HFF-Myc (cell line): ENCODE results near the gene NINJ2.

Experiments used
- DNase-seq: peaks from one replicate; pipeline ENCODE4 v3.0.0-alpha.2; 2011; ENCODE audit warnings: low read depth; ENCODE audit errors: extremely low read depth
- H3K4me3 ChIP-seq: replicated peaks from 2 replicates; pipeline ENCODE4 v1.5.1; 2011; ENCODE audit warnings: low read depth, mild to moderate bottlenecking, control low read depth, low read length
- TF ChIP-seq, protein P1 (sequence below): IDR thresholded peaks from 2 replicates; pipeline ENCODE4 v1.5.1; 2012; ENCODE audit warnings: mild to moderate bottlenecking, low read depth, low read length, control low read depth; ENCODE audit errors: missing control alignments

Gene NINJ2

DNA sequence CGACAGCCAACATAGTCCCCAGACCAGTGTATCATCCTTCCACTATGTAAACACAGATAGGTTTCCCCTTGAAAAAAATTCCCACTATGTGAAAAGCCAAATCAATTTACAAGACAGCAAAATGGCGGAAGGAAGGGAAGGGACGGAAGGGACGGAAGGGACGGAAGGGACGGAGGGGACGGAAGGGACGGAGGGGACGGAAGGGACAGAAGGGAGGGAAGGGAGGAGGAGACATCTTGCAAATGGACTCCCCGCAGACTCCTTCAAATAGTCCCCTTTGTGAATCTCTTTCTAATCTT, 75.3 kb downstream of the NINJ2 start:
- no peak for DNase-seq
- TF ChIP-seq, protein P1, sequence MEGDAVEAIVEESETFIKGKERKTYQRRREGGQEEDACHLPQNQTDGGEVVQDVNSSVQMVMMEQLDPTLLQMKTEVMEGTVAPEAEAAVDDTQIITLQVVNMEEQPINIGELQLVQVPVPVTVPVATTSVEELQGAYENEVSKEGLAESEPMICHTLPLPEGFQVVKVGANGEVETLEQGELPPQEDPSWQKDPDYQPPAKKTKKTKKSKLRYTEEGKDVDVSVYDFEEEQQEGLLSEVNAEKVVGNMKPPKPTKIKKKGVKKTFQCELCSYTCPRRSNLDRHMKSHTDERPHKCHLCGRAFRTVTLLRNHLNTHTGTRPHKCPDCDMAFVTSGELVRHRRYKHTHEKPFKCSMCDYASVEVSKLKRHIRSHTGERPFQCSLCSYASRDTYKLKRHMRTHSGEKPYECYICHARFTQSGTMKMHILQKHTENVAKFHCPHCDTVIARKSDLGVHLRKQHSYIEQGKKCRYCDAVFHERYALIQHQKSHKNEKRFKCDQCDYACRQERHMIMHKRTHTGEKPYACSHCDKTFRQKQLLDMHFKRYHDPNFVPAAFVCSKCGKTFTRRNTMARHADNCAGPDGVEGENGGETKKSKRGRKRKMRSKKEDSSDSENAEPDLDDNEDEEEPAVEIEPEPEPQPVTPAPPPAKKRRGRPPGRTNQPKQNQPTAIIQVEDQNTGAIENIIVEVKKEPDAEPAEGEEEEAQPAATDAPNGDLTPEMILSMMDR: no peak
- no peak overlapping the region for H3K4me3 ChIP-seq

DNA sequence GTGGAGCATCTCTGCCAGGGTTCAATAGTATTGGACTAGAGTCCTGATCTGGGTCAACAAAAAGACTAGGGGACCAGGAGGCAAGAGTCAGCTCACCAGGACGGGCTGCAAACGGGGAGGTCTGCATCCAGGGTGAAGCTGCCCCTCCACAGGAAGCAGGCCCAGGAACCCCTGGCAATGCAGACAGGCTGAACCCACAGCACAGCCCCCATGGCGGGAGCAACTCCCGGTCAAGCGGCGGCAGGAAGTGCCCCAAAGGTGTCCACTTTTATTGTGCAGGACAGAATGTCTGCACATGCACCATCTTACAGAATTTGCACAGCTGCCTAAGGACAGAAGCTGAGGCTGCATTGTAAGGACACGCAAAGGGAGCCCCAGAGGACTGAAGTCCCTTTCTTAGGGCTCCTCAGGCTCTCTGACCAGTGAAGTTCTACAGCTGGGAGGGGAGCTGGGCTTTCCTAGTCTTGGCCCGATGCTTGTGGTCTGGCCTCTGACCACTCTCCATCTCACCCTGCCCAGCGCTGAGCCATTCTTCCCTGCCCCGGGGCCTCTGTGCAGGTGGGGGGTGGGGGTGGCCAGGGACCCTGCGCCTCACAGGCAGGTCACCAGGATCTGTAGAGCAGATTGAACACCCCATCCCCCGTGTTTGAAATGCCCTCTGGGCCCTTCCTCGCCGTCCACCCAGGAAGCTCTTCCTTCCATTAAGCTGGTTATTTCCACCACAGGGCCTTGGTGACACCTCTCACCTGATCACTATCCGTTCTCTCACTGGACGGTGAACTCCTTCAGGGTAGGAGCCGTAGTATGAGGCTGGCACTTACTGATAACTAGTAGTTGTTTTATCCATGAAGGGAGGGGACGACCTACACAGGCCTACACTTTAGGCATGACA, 75.9 kb downstream of the NINJ2 start:
- TF ChIP-seq, protein P1: no peak
- DNase-seq: no peak

DNA sequence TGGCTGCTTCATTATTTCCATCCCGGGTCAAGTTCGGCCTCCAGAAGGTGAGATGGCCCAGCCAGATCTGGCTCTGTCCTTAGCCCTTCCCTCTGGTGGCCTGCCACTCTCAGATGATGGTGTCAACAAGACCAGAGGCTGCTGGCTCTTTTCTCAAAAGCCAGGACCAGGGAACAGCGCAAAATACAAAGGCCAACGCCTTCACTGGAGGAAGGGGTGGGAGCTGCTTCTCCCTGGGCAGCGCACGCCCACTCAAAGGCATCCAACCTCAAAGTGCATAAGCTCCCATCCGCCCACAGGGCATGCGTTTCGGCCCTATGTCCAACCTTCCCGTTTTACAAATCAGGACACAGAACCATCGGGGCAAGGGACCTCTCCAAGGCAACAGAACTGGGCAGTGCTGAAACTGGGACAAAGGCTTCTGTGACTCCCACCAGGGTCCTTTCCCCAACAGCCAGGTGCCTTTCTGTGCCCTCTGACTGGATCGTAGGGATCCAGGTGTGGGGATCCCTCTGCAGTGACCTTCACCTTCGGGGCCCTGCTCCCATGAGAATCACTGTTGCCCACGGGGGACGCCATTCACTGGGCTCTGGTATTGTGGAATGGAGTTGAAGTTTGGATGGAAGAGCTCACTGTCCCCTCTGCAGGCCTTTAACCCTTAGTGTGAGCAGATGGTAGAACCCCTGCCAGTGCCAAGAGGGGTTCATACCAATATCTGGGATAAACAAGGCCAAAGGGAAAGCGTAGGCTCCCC, 76.8 kb downstream of the NINJ2 start:
- DNase-seq: no peak
- no peak overlapping the region for H3K4me3 ChIP-seq
- TF ChIP-seq, protein P1: no peak

More for the DNA sequence above, 75.9 kb downstream of the NINJ2 start:
- no peak overlapping the region for H3K4me3 ChIP-seq

DNA sequence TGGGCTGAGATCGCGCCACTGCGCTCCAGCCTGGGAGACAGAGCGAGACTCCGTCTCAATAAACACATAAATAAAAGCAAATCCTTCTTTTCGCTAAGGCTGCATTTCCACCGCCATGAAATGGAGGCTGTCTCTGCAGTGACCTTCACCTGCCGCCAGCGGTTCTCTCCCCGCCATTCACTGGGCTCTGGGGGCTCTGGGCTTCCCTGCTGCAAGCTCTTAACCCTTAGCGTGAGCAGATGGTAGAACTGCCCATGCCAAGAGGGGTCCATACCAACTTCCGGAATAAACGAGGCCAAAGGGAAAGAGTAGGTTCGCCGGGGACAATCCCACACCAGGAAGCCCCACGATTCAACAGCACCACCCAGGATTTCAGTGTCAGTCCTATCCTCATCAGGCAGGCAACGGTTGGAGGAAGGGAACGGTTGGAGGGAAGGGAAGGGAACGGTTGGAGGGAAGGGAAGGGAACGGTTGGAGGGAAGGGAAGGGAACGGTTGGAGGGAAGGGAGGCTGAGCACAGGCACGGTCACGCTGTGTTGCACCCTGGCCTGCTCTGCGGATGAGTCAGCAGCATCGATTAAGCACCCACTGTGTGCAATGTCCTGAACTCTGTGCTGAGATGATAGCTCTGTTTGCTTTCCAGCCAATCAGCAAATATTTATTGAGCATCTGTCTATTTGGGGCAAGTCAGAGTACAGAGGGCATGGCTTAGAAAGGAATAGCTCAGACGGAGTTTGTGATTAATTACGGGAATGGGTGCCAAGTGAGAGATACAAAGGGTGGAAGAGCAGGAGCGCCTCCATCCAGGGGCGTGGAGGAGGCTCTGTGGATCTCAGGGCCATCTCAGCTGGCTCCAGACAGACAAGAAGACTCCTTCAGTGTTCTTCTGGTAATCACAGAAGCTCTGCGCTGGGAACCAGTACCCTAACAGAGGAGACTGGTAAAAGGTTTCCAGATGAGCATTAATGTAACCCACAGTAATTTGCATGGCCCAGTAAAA, 77.9 kb downstream of the NINJ2 start:
- no peak overlapping the region for H3K4me3 ChIP-seq
- TF ChIP-seq, protein P1: no peak

DNA sequence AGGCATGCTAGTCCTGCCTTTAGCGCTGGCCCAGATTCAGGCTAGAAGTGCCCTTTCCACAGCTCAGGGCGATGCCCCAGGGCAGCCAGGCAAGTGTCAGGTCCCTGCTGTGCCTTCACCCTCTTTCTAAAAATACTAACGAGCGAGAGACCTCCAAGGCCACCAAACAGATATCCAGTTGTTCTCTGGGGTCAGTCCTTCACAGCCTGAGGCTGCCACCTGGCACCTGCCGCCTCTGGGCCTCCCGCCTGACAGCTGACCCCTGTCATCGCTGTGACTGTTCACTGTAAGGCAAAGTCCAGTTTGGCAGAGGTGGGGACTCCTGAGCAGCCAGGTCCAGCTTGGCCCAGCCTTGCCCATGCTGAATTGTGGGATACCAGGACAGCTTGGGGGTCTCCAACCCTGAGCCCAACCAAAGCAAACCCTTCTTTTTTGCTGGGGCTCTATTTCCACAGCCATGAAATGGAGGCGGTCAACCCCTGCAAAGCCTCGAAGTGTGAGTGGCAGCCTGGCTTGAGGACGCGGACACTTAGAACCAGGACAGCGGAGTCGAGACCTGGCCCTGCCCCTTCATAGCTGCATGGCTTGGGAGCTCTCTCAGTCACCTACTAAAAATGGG, 79.9 kb downstream of the NINJ2 start:
- H3K4me3 ChIP-seq: no peak overlapping the region
- TF ChIP-seq, protein P1: no peak
- no peak for DNase-seq

More for the DNA sequence above, 77.9 kb downstream of the NINJ2 start:
- no peak for DNase-seq

DNA sequence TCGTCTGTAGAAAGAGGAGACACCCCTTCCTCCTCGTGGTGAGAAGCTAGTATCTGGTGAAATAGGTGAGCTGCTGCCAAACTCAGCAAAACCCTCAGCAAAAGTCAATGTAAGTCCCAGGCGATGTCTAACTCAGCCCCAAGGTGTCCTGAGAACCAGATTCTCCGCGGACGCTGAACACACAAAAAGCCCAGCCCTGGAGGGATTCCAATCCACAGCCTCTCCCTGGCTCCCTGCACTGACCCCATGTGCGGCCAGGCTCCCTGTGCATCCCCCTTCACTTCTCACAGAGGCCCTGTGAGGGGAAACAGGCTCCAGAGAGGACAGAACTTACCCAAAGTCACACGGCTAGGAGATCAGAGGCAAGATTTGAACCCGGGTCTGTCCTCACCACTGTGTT, 81.5 kb downstream of the NINJ2 start:
- DNase-seq: no peak
- TF ChIP-seq, protein P1: no peak
- H3K4me3 ChIP-seq: no peak overlapping the region
